NCI-H748 treated with DMSO at 0.1 percent for 48 hours (cell line): Measurements from ENCODE around the gene EEF1AKMT3.
A peak's percentile ranks its signal among the peaks of the same experiment; 100 is the strongest.

Experiments used
- DNase-seq: peaks from one replicate; lab custom pipeline; 2025; lab: John Stamatoyannopoulos, UW

Gene EEF1AKMT3

GRCh38 chr12:57735198-57735855 lies 37.1 kb upstream of the EEF1AKMT3 start:
- DNase-seq: peak; percentile 54

DNA sequence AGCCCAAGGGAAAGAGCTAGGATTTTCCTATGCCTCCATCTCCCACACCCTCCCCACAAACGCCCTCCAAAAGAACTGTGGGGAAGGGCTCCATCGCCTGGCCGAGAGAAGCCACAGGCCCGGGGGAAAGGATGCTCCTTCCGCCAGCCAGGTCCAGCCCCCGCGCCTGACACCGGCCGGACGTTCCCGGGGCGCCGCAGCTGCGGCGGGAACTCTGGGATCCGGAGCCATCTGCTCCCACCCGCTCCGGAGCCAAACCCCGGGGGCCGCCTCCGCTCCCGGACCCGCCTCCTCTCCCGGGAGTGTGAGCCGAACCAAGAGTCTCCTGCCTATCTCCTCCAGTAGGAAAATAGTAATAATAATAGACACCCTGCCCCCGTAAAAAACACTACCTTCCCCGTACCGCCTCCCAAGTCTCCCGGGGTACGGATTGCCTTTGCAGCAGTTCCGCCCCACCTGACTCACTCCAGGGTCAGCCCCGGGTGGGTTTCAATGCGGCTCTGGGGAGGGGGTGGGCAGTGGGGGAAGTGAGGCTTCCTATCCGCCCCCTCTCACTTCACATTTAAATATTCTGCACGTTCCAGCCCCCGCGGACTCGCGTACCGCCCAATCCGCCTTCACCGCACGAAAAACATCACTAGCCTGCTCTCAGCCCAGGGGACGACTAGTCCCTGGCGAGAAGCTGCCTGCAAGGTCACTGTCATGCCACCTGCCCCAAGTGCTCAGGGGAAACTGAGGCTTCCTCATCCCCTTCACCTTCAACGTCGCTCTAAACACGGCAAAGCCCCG lies 36.3 kb upstream of the EEF1AKMT3 start:
- peak; percentile 55 for DNase-seq

- DNase-seq: peak; percentile 55
These were observed 35.5 kb upstream of the EEF1AKMT3 start for GRCh38 chr12:57736741-57737466.

GRCh38 chr12:57737467-57738460 lies 34.6 kb upstream of the EEF1AKMT3 start:
- no peak for DNase-seq

DNA sequence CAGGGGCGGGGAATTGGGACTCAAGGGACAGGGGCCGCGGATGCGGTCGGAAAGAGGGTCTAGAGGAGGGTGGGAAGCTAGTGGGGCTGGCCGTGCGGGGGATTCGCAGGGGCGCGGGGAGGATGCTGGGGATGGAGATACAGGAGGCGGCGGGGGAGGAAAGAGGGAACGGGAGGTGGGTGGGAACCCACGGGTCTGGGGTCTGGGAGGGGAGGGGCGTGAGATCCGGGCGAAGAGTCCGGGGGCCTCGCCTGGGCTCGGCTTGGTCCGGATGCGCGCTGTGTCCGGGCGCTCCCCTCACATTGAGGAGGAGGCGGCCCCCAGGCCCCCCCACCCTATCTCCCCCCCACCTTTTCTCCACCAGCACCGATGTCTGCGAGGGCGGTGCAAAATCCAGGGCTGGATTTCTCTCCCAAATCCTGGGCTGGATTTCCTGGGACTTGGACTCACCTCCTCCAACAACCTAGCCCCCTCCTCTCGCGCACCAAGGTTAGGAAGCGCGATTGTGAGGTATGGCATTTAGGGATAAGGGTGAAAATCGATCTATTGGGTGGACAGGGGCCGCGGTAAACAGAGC lies 33.7 kb upstream of the EEF1AKMT3 start, which contains the start of gene AGAP2:
Gene AGAP2, minus strand, starts transcription at position 82 of the 577 bp plus-strand sequence. CDS start 496 bp downstream, outside the sequence.
- no peak for DNase-seq

- DNase-seq: no peak
These were observed 33.0 kb upstream of the EEF1AKMT3 start for GRCh38 chr12:57739387-57739786.

DNA sequence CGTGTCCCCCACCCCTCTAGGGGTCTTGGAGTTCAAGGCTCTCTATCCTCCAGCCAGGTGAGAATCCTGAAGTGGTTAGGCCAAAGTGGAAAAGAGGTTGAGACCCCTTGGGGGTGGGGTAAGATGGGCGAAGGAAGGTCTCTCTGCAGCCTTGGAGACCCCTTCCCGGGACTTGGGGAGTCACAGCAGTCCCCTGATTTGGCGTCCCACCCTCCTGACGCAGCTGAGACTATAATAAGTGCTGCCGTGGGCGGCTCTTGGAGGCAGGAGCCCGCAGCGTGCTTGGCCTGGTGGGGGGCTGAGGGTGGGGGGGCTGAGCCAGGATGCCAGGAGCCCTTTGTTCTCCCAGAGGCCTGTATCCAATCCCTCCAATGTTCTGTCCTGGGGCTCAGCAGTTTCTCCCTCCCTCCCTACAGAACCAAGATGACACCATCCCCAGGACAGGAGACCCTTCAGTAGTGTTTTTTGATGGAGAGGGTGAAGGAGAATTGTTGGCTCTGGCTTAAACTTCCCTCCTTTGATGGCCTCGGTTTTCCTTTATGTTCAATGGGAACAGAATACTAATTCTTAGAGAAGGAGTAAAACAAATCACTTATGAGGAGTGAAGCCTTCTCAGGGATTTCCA lies 32.4 kb upstream of the EEF1AKMT3 start:
- DNase-seq: no peak

DNA sequence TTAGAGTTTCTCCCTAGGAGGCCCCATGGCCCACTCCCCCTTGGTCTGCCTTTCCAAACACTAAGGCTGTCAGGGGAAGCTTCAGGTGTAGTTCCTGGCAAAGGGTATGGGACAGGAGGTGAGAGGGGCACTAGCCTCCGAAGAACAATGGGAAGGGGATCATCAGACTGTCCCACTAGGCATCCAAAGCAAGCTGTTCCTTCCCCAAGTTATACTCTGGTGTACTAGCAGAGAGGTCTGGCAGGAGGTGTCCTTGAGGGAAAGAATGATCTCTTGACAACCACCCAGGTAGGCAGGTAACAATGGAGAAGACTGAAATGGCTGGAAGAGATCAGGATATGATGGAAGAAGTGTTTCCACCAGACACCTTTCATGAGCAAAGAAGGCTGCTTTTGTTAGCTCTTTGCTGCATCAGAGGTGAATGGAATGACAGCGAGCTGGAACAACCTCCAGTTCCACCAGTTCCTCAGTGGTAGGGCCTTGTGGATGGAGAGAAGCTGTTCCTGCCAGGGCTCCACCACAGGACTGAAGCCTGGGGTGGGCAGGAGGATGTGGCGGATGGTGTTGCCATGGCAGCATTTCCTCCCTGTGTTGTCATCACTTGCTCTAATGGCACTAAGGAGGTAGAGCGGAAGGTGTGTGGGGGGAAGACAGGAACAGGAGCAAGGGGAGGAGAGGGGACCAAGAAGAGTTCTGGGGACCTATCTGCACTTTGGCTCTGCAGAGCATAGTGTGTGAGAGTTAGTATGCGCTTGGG lies 31.6 kb upstream of the EEF1AKMT3 start:
- no peak for DNase-seq

- no peak for DNase-seq
These were observed 31.0 kb upstream of the EEF1AKMT3 start for GRCh38 chr12:57741413-57741789.

DNA sequence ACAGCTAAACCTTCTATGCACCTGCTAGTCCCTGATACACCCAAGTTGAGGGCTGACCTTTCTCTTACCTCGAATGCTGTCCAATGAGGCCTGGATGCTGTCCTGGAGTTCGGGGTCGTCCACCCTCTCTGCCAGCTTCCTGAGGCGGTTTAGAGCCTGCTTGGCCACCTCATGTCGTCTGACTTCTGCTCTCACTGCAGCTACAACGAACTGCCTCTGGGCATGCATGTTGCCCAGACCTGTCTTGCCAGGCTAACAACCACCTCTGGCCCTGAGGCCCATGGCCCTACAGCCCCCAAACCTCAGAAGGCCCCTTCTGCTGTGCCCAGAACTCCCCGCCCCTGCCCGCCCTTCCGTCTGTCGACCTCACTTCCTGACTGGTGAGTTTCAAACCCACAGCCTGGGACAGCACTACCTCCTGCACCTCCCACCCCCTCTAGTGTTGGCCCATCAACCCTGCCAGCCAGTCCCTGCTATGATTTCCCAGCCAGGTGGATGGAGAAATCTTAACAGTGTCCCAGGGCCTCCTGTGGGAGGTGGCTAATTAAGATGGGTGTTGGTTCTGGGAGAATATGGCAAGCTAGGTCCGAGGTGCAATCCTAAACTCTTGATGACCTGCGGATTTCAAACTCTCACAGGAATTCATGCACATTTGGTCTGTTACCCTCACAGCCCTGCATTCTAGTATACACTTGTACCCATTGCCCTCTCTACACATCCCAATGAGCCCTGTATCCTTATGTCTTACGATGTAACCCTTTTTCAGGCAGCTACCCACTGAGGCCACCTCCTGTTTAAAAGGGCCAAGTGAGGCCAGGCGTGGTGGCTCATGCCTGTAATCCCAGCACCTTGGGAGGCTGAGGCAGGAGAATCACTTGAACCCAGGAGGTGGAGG lies 30.3 kb upstream of the EEF1AKMT3 start:
- no peak for DNase-seq

GRCh38 chr12:57743769-57744168 lies 28.6 kb upstream of the EEF1AKMT3 start:
- DNase-seq: no peak

- DNase-seq: peak; percentile 59
These were observed 28.1 kb upstream of the EEF1AKMT3 start for GRCh38 chr12:57744194-57744776.

DNA sequence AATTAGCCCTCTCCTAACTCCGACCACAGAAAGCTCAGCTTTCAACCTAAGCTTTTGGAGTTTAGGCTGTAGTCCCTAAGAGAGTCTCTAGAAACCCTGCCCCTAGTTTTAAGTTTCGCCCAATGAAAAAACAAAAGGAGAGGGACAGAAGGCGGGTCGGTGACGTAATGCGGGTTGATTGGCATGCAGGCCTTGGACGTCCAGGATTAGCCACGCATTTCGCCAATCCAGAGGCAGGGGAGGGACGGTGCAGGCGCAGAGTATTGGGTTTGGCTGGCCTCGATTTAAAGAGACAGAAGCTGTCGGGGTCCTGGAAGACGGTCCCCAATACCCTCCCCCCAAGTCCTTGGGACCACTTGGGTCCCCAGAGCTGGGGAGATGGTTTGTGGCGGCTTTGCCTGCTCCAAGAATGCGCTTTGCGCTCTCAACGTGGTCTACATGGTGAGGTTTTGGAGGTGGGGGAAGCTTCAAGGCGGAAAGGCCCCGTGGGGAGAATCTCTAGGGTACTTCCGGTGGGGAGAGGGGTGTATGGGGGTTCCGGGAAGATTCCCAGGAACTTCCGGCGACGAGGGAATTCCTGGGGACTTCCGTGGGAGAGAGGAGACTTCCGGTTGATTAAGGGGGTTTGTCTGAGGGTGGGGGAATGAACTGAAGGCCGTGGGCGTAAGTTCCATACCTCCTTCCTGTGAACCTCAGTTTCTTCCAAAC lies 27.5 kb upstream of the EEF1AKMT3 start, which contains the start of gene TSPAN31:
Gene TSPAN31, plus strand, starts transcription at position 263 of the 708 bp plus-strand sequence. Its CDS starts 116 bp downstream, at position 379.
- peak; percentile 97 for DNase-seq

- DNase-seq: no peak
These were observed 26.9 kb upstream of the EEF1AKMT3 start for GRCh38 chr12:57745485-57745881.

DNA sequence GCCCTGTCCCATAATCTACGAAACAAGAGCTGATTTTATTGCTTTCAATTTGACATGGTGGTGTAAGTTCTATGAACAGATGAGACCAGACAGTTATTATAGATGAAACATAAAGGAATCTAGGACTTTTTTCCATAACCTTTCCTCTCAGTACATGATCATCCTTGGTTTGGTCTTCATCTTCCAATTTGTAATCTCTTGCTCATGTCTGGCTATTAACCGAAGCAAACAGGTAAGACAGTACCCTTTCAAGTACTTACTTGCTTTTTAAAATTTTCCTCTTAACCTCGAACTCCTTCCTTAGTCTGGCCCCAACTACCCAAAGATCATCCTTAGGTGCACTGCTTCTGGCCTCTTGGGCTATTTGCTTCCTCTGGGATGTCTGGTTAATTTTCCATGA lies 26.4 kb upstream of the EEF1AKMT3 start:
- DNase-seq: no peak

DNA sequence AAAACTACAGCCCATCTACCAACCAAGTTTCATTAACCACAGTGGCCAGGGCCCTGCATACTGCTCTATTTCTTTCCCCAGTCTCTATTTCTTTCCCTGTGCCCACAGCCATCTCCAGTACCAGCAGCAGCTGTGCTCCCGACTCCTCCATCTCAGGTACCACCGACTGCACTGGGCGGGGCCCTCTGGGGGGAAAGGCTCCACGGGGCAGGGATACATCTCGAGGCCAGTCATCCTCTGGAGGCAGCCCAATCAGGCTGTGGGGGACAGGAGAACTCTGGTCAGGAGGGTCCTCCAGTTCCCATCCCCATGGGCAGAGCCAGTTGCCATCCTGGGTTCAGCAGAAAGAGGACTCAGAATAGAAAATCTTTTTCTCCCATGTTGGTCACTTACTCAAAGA lies 23.4 kb upstream of the EEF1AKMT3 start:
- DNase-seq: no peak

DNA sequence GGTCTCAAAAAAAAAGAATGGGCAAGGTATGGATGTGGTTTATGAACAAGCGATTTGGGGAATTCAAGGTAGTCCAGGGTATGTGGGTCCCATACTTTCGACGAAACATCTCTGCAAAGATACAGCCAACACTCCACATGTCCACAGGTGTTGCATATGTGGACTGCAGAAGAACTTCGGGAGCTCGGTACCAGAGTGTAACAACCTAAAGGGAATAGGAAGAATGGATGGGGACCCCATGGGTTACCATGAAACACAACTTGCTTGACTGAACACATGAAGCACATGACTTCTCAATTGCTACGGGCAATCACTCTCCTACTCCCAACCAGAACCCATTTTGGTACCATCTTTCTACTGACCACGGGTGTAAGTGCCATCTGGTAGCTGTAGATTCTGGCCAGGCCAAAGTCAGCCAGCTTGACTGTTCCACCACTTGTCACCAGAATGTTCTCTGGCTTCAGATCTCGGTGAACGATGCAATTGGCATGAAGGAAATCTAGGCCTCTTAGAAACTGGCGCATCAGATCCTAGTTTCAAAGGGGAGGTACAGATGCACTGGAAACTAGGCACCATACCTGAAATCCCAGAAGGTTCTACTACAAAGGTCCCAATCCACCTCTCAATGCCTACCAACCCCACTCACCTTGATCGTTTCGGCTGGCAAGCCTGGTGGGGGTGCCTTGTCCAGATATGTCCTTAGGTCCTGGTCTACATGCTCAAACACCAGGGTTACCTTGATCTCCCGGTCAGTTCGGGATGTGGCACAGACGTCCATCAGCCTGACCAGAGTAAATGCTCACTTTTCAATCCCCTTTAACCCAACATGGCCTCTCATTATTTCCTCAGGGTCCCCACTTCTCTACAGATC lies 21.6 kb upstream of the EEF1AKMT3 start:
- no peak for DNase-seq
